Lower leg skin (tissue), 4 donors: ENCODE measurements around the gene A4GALT. TPM values are rescaled to one million over a fixed set of nuclear protein-coding genes. Genes with fewer than 3 reads are reported as not detected.
A peak's percentile ranks its signal among the peaks of the same experiment; 100 is the strongest.

ENCODE experiments used
- DNase-seq, 2 donors: peaks; one replicate each; pipeline ENCODE4 v3.0.0-alpha.2; 2019; ENCODE audit warnings: low spot score in 2 of 2
- H3K4me3 ChIP-seq: fragments of 200-600 bp; sonication (generic); 2 replicates; pipeline ENCODE4 v1.5.1; 2017; ENCODE audit warnings: mild to moderate bottlenecking, low read depth; ENCODE audit not compliant: poor library complexity, severe bottlenecking
- CTCF ChIP-seq, 3 donors: fragments of 450-650 bp; IDR thresholded peaks; one replicate each; pipeline ENCODE4 v1.5.1; 2016; ENCODE audit warnings: antibody characterized with exemption in 3 of 3, mild to moderate bottlenecking in 3 of 3, moderate library complexity in 2 of 3
- POLR2A ChIP-seq, 2 donors: fragments of 450-650 bp; IDR thresholded peaks; one replicate each; pipeline ENCODE4 v1.6.1; 2016 to 2017; ENCODE audit warnings: antibody characterized with exemption in 2 of 2, mild to moderate bottlenecking in 1 of 2, moderate library complexity in 1 of 2
- WGBS, 2 donors: methylation state at CpG; one replicate each; pipeline ENCODE4 v1.1.5; 2018; 5-methylcytosine and 5-hydroxymethylcytosine counted together
- intact Hi-C: fragments of 100-400 bp; cut with DNase I; formaldehyde crosslinking; loops from one replicate; pipeline ENCODE4 v1.15.0; 2023; ENCODE audit warnings: low total_unique reads
- total RNA-seq, 4 donors: library from RNA; depleted of rRNA; stranded (reverse); fragments of >200 nt; gene quantifications; one replicate each; pipeline ENCODE4 v1.1.0, GENCODE V29; 2016

The A4GALT gene
- total RNA-seq, 4 donors from 2014 or later, result 4.5 to 20.1 (median 10.9) TPM

- DNase-seq, result no peak
- intact Hi-C loops, result no loop called here
- WGBS, 2 donors, result 15 to 22% methylated on average over 4 to 5 of the region's 5 CpGs
- no peak overlapping the region for H3K4me3 ChIP-seq
- TF ChIP-seq CTCF (IDR thresholded peaks at IDR 0.05) (no peak), POLR2A (IDR thresholded peaks at IDR 0.05) (no peak)
Observed at GRCh38 chr22:42685941-42686653, 34.6 kb downstream of the A4GALT start.

GRCh38 chr22:42684462-42685195 is 36.0 kb downstream of the A4GALT start:
- H3K4me3 ChIP-seq, result no peak overlapping the region
- WGBS, 2 donors, result 66 to 77% methylated on average over 11 of the region's 11 CpGs
- TF ChIP-seq CTCF (IDR thresholded peaks at IDR 0.05), result no peak
- TF ChIP-seq POLR2A (IDR thresholded peaks at IDR 0.05), result no peak
- DNase-seq, result no peak
- intact Hi-C loops, result no loop called here

GRCh38 chr22:42683578-42684283 is 36.9 kb downstream of the A4GALT start:
- DNase-seq, result peak in 1 of 2 donors; percentile 93
- WGBS, 2 donors, result 22 to 63% methylated on average over 6 to 8 of the region's 8 CpGs
- TF ChIP-seq CTCF (IDR thresholded peaks at IDR 0.05) (no peak), POLR2A (IDR thresholded peaks at IDR 0.05) (no peak)
- intact Hi-C loops, result no loop called here
- no peak overlapping the region for H3K4me3 ChIP-seq

- WGBS, 2 donors, result 62 to 63% methylated on average over 10 of the region's 10 CpGs
- no peak overlapping the region for H3K4me3 ChIP-seq
- intact Hi-C loops, result no loop called here
- no peak for TF ChIP-seq CTCF (IDR thresholded peaks at IDR 0.05)
- TF ChIP-seq POLR2A (IDR thresholded peaks at IDR 0.05), result no peak
- no peak for DNase-seq
Observed at GRCh38 chr22:42682113-42682851, 38.4 kb downstream of the A4GALT start.

GRCh38 chr22:42680648-42681047 is 40.0 kb downstream of the A4GALT start:
- TF ChIP-seq POLR2A (IDR thresholded peaks at IDR 0.05) (no peak), CTCF (IDR thresholded peaks at IDR 0.05) (no peak)

More at GRCh38 chr22:42680648-42681047, 40.0 kb downstream of the A4GALT start:
- no peak overlapping the region for H3K4me3 ChIP-seq
- no peak for DNase-seq
- 59 to 80% methylated on average over 8 of the region's 8 CpGs for WGBS, 2 donors
- intact Hi-C loops, result no loop called here
